ENCODE data around the gene HADHA.

GRCh38 chr2:26203906-26204305 lies 40.5 kb downstream of the HADHA start:
- TF ChIP-seq, protein P1, sequence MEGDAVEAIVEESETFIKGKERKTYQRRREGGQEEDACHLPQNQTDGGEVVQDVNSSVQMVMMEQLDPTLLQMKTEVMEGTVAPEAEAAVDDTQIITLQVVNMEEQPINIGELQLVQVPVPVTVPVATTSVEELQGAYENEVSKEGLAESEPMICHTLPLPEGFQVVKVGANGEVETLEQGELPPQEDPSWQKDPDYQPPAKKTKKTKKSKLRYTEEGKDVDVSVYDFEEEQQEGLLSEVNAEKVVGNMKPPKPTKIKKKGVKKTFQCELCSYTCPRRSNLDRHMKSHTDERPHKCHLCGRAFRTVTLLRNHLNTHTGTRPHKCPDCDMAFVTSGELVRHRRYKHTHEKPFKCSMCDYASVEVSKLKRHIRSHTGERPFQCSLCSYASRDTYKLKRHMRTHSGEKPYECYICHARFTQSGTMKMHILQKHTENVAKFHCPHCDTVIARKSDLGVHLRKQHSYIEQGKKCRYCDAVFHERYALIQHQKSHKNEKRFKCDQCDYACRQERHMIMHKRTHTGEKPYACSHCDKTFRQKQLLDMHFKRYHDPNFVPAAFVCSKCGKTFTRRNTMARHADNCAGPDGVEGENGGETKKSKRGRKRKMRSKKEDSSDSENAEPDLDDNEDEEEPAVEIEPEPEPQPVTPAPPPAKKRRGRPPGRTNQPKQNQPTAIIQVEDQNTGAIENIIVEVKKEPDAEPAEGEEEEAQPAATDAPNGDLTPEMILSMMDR (IDR thresholded peaks at IDR 0.05) = no peak
- no peak for TF ChIP-seq EZH2 (IDR thresholded peaks at IDR 0.05)
